GM12878 (cell line): ENCODE results near the gene NQO1. TPM values are rescaled to one million over a fixed set of nuclear protein-coding genes. Genes with fewer than 3 reads are reported as not detected.

ENCODE experiments used
- ATAC-seq: fragments of 200-7000 bp; cut with Tn5 transposase; 3 replicates; pipeline ENCODE4 v1.9.1; 2020; ENCODE audit warnings: mild to moderate bottlenecking, moderate library complexity
- BruUV-seq: library from RNA; stranded (reverse); fragments of 400-500 nt; replicated peaks from 2 replicates; lab custom pipeline; 2021; lab: Mats Ljungman, UMichigan
- CTCF ChIA-PET: fragments of 300-600 bp; sonication (Branson Sonifier 250); formaldehyde crosslinking; extraction: SDS; loops from one replicate; lab custom pipeline; 2021; ENCODE audit warnings: inconsistent platforms; lab: Yijun Ruan, JAX
- POLR2A ChIA-PET: fragments of 350-600 bp; formaldehyde crosslinking; extraction: SDS; loops from one replicate; lab custom pipeline; 2021; ENCODE audit warnings: inconsistent platforms; lab: Charles Lee
- RAD21 ChIA-PET: fragments of 300-600 bp; sonication (Branson Sonifier 250); formaldehyde crosslinking; loops from one replicate; lab custom pipeline; 2023; ENCODE audit warnings: antibody characterized with exemption; ENCODE audit not compliant: unreplicated experiment; lab: Charles Lee
- SMC1A ChIA-PET: fragments of 300-600 bp; sonication (Branson Sonifier 250); formaldehyde crosslinking; loops from one replicate; lab custom pipeline; 2023; ENCODE audit not compliant: unreplicated experiment, uncharacterized antibody; lab: Charles Lee
- DNase-seq: peaks from one replicate; pipeline ENCODE4 v3.0.0-alpha.2; 2011; ENCODE audit warnings: low read depth, low spot score
- FAIRE-seq: peaks from 3 replicates; lab custom pipeline; 2011; peaks lifted over from hg19 to GRCh38; lab: Jason Lieb, UNC
- H2AFZ ChIP-seq: 2 replicates; pipeline ENCODE4 v1.6.0; 2011; ENCODE audit warnings: low read depth, low read length, control low read depth; ENCODE audit not compliant: control insufficient read depth
- H3K27ac ChIP-seq: 2 replicates; pipeline ENCODE4 v1.5.1; 2011; ENCODE audit warnings: control low read depth; ENCODE audit not compliant: control insufficient read depth, insufficient read depth
- H3K27me3 ChIP-seq, 2 experiments: replicated peaks in 1 of 2; 2 replicates each; pipeline versions ENCODE4 v1.6.0 to v1.6.1; 2011; ENCODE audit warnings: low read length in 1 of 2; ENCODE audit not compliant: control insufficient read depth in 2 of 2, insufficient read depth in 2 of 2
- H3K36me3 ChIP-seq, 2 experiments: 2 replicates each; pipeline ENCODE4 v1.5.1; 2011; ENCODE audit warnings: low read length in 1 of 2; ENCODE audit not compliant: control insufficient read depth in 2 of 2, insufficient read depth in 2 of 2
- H3K4me1 ChIP-seq: 2 replicates; pipeline ENCODE4 v1.6.1; 2011; ENCODE audit warnings: mild to moderate bottlenecking, low read length, moderate library complexity, mixed read lengths; ENCODE audit not compliant: control insufficient read depth, insufficient read depth
- H3K4me2 ChIP-seq: 2 replicates; pipeline ENCODE4 v1.6.0; 2011; ENCODE audit warnings: control low read depth; ENCODE audit not compliant: control insufficient read depth, insufficient read depth
- H3K4me3 ChIP-seq: fragments of 200-600 bp; sonication (generic); 2 replicates; pipeline ENCODE4 v1.5.1; 2016
- H3K79me2 ChIP-seq: 2 replicates; pipeline ENCODE4 v1.6.0; 2011; ENCODE audit warnings: low read length; ENCODE audit not compliant: control insufficient read depth, insufficient read depth
- H3K9ac ChIP-seq: 2 replicates; pipeline ENCODE4 v1.8.0; 2011; ENCODE audit warnings: low read length, control low read depth, mixed read lengths; ENCODE audit not compliant: control insufficient read depth, insufficient read depth
- H3K9me3 ChIP-seq: replicated peaks from 3 replicates; pipeline ENCODE4 v1.5.1; 2011; ENCODE audit warnings: mild to moderate bottlenecking, low read length; ENCODE audit not compliant: control insufficient read depth, insufficient read depth
- H4K20me1 ChIP-seq: 2 replicates; pipeline ENCODE4 v1.6.0; 2011; ENCODE audit not compliant: control insufficient read depth, insufficient read depth
- CBX3 ChIP-seq: fragments of 200-600 bp; sonication (generic); IDR thresholded peaks from 2 replicates; pipeline ENCODE4 v1.6.1; 2016; ENCODE audit warnings: low read depth, borderline replicate concordance
- MTA3 ChIP-seq: IDR thresholded peaks from 2 replicates; pipeline ENCODE4 v1.6.1; 2012; ENCODE audit warnings: low read length, inconsistent platforms, borderline replicate concordance
- MXI1 ChIP-seq: fragments of 150-350 bp; IDR thresholded peaks from 2 replicates; pipeline ENCODE4 v1.6.1; 2011; ENCODE audit warnings: low read depth, mild to moderate bottlenecking, inconsistent platforms, low read length, improper control_type of control experiment
- MYB ChIP-seq: fragments of 150-350 bp; IDR thresholded peaks from 2 replicates; pipeline ENCODE4 v1.6.1; 2014; ENCODE audit warnings: mild to moderate bottlenecking, low read depth, low read length, borderline replicate concordance
- NFXL1 ChIP-seq: fragments of 450-650 bp; IDR thresholded peaks from 2 replicates; pipeline ENCODE4 v1.6.1; 2017; ENCODE audit warnings: antibody characterized with exemption, mild to moderate bottlenecking, borderline replicate concordance
- SKIL ChIP-seq: fragments of 450-650 bp; IDR thresholded peaks from 2 replicates; pipeline ENCODE4 v1.6.1; 2017; ENCODE audit warnings: mild to moderate bottlenecking, low read depth, inconsistent platforms; ENCODE audit not compliant: poor library complexity, severe bottlenecking
- ZBTB33 ChIP-seq: fragments of 450-650 bp; IDR thresholded peaks from 2 replicates; pipeline ENCODE4 v1.6.1; 2017; ENCODE audit warnings: mild to moderate bottlenecking
- ZBTB40 ChIP-seq: fragments of 450-650 bp; IDR thresholded peaks from 2 replicates; pipeline ENCODE4 v1.6.1; 2016; ENCODE audit warnings: mild to moderate bottlenecking, moderate library complexity, borderline replicate concordance
- in situ Hi-C: fragments of 300-500 bp; cut with MboI; formaldehyde crosslinking; loops from 9 replicates; pipeline ENCODE4 v1.14.3; 2018; ENCODE audit warnings: mixed read lengths
- intact Hi-C: fragments of 100-400 bp; cut with micrococcal nuclease; formaldehyde crosslinking; loops from one replicate; pipeline ENCODE4 v1.14.2; 2022; ENCODE audit not compliant: unreplicated experiment
- polyA plus RNA-seq, 11 experiments: library from polyadenylated mRNA; depleted of rRNA in 4 of 11; unstranded in 6 of 11; stranded (reverse) in 5 of 11; fragments of >200 nt; fragmentation: Nextera tagmentation in 4 of 11; fragmentation: Illumina TruSeq in 1 of 11; extraction: Ambion mirVana in 4 of 11; extraction: Trizol in 1 of 11; gene quantifications; 1 replicate in 1 of 11; 2 replicates in 10 of 11; pipeline versions ENCODE4 v1.2.1 to v1.2.3, GENCODE V29; 2011 to 2016; ENCODE audit warnings: inconsistent platforms in 2 of 11, missing spikeins in 2 of 11, low read depth in 1 of 11
- total RNA-seq, 4 experiments: library from RNA; depleted of rRNA in 3 of 4; stranded (reverse); fragments of >200 nt in 3 of 4; fragmentation: Illumina TruSeq in 1 of 4; extraction: Trizol in 1 of 4; gene quantifications; 2 replicates each; pipeline versions ENCODE4 v1.2.1 to v1.2.3, GENCODE V29; 2013 to 2021

Gene NQO1
- total and polyA plus RNA-seq, 10 of the 15 experiments (the other 5 are each of a cell fraction or from before 2014, with no cell fraction given) = 24.6 to 84.9 (median 34.6) TPM

GRCh38 chr16:69688589-69688988, 37.8 kb downstream of the NQO1 start (continued):
- TF ChIP-seq ZBTB33 (no peak), ZBTB40 (no peak), NFXL1 (no peak)

GRCh38 chr16:69680358-69680757, 46.0 kb downstream of the NQO1 start:
- H3K36me3 ChIP-seq = peaks cover 2 to 28% of the 10 kb centered on the region in 2 experiments
- DNase-seq (no peak), FAIRE-seq (no peak), ATAC-seq (no peak)
- H3K9ac ChIP-seq = no peak overlapping the region
- no peaks in the 10 kb centered on the region for H4K20me1 ChIP-seq
- no peak overlapping the region for H2AFZ ChIP-seq
- in situ Hi-C loops (no loop called here), intact Hi-C loops (no loop called here)
- BruUV-seq = no TSS peak
- H3K9me3 ChIP-seq = no peaks in the 10 kb centered on the region
- POLR2A ChIA-PET = interaction anchor here (0.6 kb wide), 1 partner anchor 39 kb away, joined by 4 read pairs; no protein-coding TSS in a partner anchor
- no peaks in the 10 kb centered on the region for H3K79me2 ChIP-seq
- no peak overlapping the region for H3K4me3 ChIP-seq
- RAD21 ChIA-PET = interaction anchor here (0.9 kb wide), 1 partner anchor 12 kb away, joined by 3 read pairs; no protein-coding TSS in a partner anchor
- SMC1A ChIA-PET = interaction anchor here (0.6 to 0.7 kb wide), 2 partner anchors 8 to 51 kb away, joined by 3 read pairs; no protein-coding TSS in a partner anchor
- CTCF ChIA-PET = interaction anchor here (1.0 kb wide), 2 partner anchors 74 to 284 kb away, joined by 3 to 4 read pairs; no protein-coding TSS in a partner anchor
- no peaks in the 10 kb centered on the region for H3K27me3 ChIP-seq
- H3K4me2 ChIP-seq = no peak overlapping the region
- H3K4me1 ChIP-seq = no peaks in the 10 kb centered on the region
- no peak overlapping the region for H3K27ac ChIP-seq
- TF ChIP-seq MXI1 (no peak), MTA3 (no peak), CBX3 (no peak), MYB (no peak), ZBTB33 (no peak), SKIL (no peak)
